ENCODE data around the gene PNLIPRP3.

The PNLIPRP3 gene

DNA sequence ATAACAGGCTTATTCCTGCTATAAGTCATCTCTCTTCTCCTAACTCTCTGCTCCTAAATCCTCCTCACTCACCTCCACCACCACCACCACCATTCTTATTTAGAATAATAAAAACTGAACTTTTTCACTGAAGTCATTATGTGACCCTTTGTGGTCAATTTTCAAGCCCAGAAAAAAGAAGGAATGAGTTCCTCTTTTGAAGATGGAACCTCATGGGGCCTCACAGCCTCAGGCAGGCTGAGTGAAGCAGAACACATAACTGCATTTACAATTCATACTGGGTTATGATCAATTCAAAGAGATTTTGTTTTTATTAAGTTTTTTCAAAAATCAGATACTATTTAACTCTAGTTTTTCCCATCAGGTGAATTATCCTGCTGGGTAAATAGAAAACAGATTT lies 29.8 kb downstream of the PNLIPRP3 start:
- DNase-seq (ENCODE audit: low spot score), result no peak

DNA sequence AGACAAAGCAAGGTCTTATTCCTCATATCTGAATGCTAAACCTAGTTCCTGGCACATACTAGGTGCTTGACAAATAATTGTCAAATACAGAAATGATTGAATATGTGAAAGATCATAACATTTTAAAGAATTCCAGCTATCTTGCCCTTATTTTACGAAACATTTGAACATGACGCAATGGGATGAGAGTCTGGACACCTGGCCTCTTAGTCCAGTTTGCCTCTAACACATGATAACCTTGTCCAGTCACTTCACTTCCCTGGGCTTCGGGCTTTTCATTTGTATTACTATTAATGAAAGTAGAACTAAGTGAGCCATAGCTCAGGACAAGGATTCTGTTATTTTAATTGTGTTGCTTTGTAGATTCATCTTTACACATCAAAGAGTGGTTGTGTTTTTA lies 32.6 kb downstream of the PNLIPRP3 start:
- H3K4me3 ChIP-seq (ENCODE audit: severe bottlenecking), result no peak overlapping the region
- DNase-seq (ENCODE audit: low spot score) (no peak), ATAC-seq (ENCODE audit: low read depth) (no peak)
- no peaks in the 10 kb centered on the region for H3K27me3 ChIP-seq (ENCODE audit: insufficient read depth, poor library complexity, severe bottlenecking)
- H3K4me1 ChIP-seq (ENCODE audit: insufficient read depth, poor library complexity, severe bottlenecking), result no peaks in the 10 kb centered on the region
- no peaks in the 10 kb centered on the region; the same call in 1 of the 2 replicates for H3K36me3 ChIP-seq (ENCODE audit: low read depth)
- no peaks in the 10 kb centered on the region for H3K9me3 ChIP-seq (ENCODE audit: severe bottlenecking)
- H3K27ac ChIP-seq (ENCODE audit: poor library complexity, severe bottlenecking), result no peak overlapping the region
- TF ChIP-seq, protein P1, sequence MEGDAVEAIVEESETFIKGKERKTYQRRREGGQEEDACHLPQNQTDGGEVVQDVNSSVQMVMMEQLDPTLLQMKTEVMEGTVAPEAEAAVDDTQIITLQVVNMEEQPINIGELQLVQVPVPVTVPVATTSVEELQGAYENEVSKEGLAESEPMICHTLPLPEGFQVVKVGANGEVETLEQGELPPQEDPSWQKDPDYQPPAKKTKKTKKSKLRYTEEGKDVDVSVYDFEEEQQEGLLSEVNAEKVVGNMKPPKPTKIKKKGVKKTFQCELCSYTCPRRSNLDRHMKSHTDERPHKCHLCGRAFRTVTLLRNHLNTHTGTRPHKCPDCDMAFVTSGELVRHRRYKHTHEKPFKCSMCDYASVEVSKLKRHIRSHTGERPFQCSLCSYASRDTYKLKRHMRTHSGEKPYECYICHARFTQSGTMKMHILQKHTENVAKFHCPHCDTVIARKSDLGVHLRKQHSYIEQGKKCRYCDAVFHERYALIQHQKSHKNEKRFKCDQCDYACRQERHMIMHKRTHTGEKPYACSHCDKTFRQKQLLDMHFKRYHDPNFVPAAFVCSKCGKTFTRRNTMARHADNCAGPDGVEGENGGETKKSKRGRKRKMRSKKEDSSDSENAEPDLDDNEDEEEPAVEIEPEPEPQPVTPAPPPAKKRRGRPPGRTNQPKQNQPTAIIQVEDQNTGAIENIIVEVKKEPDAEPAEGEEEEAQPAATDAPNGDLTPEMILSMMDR (IDR thresholded peaks at IDR 0.05; ENCODE audit: poor library complexity, severe bottlenecking), result no peak

More for the DNA sequence above, 29.8 kb downstream of the PNLIPRP3 start:
- H3K4me3 ChIP-seq (ENCODE audit: severe bottlenecking), result no peak overlapping the region
- ATAC-seq (ENCODE audit: low read depth), result no peak
- H3K27ac ChIP-seq (ENCODE audit: poor library complexity, severe bottlenecking), result no peak overlapping the region
- H3K27me3 ChIP-seq (ENCODE audit: insufficient read depth, poor library complexity, severe bottlenecking), result no peaks in the 10 kb centered on the region
- TF ChIP-seq, protein P1 (IDR thresholded peaks at IDR 0.05; ENCODE audit: poor library complexity, severe bottlenecking), result no peak
- H3K9me3 ChIP-seq (ENCODE audit: severe bottlenecking), result no peaks in the 10 kb centered on the region
- no peaks in the 10 kb centered on the region for H3K4me1 ChIP-seq (ENCODE audit: insufficient read depth, poor library complexity, severe bottlenecking)
- no peaks in the 10 kb centered on the region; the same call in 1 of the 2 replicates for H3K36me3 ChIP-seq (ENCODE audit: low read depth)

DNA sequence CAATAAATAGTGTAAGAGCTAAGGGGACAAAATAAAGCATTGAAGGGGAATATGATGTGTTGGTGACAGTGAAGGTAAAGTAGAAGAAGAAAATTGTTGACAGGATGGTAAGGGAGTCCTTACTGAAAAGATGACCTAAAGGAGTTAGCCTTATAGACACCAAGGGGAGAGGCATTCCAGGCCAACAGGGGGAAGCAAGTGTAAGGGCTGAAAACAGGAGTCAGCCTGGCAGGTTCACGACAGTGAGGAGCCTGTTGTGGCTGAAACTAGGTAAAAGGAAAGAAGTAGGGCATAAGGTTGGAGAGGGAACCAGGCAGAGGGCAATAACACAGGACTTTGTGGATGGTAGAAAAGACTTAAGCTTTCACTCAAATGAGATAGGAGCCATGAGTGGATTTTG lies 34.0 kb downstream of the PNLIPRP3 start:
- DNase-seq (ENCODE audit: low spot score), result no peak
- TF ChIP-seq, protein P1 (IDR thresholded peaks at IDR 0.05; ENCODE audit: poor library complexity, severe bottlenecking), result no peak
- Histone ChIP-seq H3K4me1 (ENCODE audit: insufficient read depth, poor library complexity, severe bottlenecking) (no peaks in the 10 kb centered on the region), H3K27me3 (ENCODE audit: insufficient read depth, poor library complexity, severe bottlenecking) (no peaks in the 10 kb centered on the region), H3K9me3 (ENCODE audit: severe bottlenecking) (no peaks in the 10 kb centered on the region), H3K27ac (ENCODE audit: poor library complexity, severe bottlenecking) (no peak overlapping the region), H3K4me3 (ENCODE audit: severe bottlenecking) (no peak overlapping the region), H3K36me3 (ENCODE audit: low read depth) (no peaks in the 10 kb centered on the region; the same call in 1 of the 2 replicates)
- no peak for ATAC-seq (ENCODE audit: low read depth)

DNA sequence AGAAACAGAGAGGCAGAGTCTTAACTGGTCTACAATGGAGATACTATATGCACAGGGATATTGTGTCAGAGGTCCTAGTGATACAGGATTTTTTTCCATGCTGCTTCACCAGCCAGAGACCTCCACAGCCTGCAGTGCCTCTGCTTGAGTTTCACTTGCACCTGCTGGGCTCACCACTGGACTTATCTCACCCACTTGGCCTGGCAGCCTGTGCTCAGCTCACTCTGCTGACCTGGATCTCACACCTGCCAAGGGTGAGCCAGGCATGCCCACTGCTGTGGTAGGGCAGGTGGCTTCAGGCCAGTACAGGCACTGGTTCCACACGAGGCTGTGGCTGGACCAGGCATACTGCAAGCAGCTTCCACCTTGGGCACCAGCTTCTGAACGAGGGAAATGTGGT lies 36.6 kb downstream of the PNLIPRP3 start:
- TF ChIP-seq, protein P1 (IDR thresholded peaks at IDR 0.05; ENCODE audit: poor library complexity, severe bottlenecking), result no peak

DNA sequence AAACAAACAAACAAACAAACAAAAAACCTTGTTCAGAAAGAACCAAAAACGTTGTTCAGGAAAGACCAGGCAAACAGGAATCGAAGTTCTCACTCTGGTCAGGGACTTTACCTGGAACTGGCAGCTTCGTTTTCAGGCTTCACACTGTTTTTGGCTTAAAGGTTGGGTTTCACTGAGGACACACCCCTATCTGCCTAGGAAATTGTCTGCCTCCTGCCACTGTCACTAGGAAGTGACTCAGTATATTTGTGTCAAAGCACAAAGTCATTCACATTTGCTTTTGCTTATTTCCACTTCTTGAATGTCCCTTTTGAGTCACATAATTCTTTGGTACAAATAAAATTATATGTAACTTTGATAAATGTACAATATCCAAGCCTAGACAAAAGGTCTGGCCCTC lies 37.9 kb downstream of the PNLIPRP3 start:
- DNase-seq (ENCODE audit: low spot score) (no peak), ATAC-seq (ENCODE audit: low read depth) (no peak)
- Histone ChIP-seq H3K27me3 (ENCODE audit: insufficient read depth, poor library complexity, severe bottlenecking) (no peaks in the 10 kb centered on the region), H3K4me3 (ENCODE audit: severe bottlenecking) (no peak overlapping the region), H3K36me3 (ENCODE audit: low read depth) (no peaks in the 10 kb centered on the region; the same call in 1 of the 2 replicates), H3K4me1 (ENCODE audit: insufficient read depth, poor library complexity, severe bottlenecking) (no peaks in the 10 kb centered on the region), H3K27ac (ENCODE audit: poor library complexity, severe bottlenecking) (no peak overlapping the region), H3K9me3 (ENCODE audit: severe bottlenecking) (no peaks in the 10 kb centered on the region)
- TF ChIP-seq, protein P1 (IDR thresholded peaks at IDR 0.05; ENCODE audit: poor library complexity, severe bottlenecking), result no peak

More for the DNA sequence above, 36.6 kb downstream of the PNLIPRP3 start:
- Histone ChIP-seq H3K4me3 (ENCODE audit: severe bottlenecking) (no peak overlapping the region), H3K9me3 (ENCODE audit: severe bottlenecking) (no peaks in the 10 kb centered on the region), H3K27ac (ENCODE audit: poor library complexity, severe bottlenecking) (no peak overlapping the region), H3K4me1 (ENCODE audit: insufficient read depth, poor library complexity, severe bottlenecking) (no peaks in the 10 kb centered on the region), H3K36me3 (ENCODE audit: low read depth) (no peaks in the 10 kb centered on the region; the same call in 1 of the 2 replicates), H3K27me3 (ENCODE audit: insufficient read depth, poor library complexity, severe bottlenecking) (no peaks in the 10 kb centered on the region)
- DNase-seq (ENCODE audit: low spot score), result no peak
- ATAC-seq (ENCODE audit: low read depth), result no peak
